Esophagus muscularis mucosa (tissue), 4 donors: Measurements from ENCODE around the gene ISG15. TPM values are rescaled to one million over a fixed set of nuclear protein-coding genes. Genes with fewer than 3 reads are reported as not detected.

Experiments
- DNase-seq: peaks from one replicate; pipeline ENCODE4 v3.0.0-alpha.2; 2017; ENCODE audit errors: extremely low spot score
- H3K27ac ChIP-seq, 4 donors: fragments of 200-600 bp; sonication (generic); replicated peaks in 1 of 4; 1 replicate in 3 of 4; 2 replicates in 1 of 4; pipeline ENCODE4 v1.5.1; 2016 to 2019; ENCODE audit warnings: mild to moderate bottlenecking in 1 of 4
- H3K27me3 ChIP-seq, 4 donors: fragments of 200-600 bp; sonication (generic); one replicate each; pipeline versions ENCODE4 v1.5.1 to v1.6.0; 2016 to 2019
- H3K36me3 ChIP-seq, 4 donors: fragments of 200-600 bp; sonication (generic); one replicate each; pipeline ENCODE4 v1.5.1; 2016 to 2019
- H3K4me1 ChIP-seq, 4 donors: fragments of 200-600 bp; sonication (generic); one replicate each; pipeline ENCODE4 v1.5.1; 2016 to 2019
- H3K4me3 ChIP-seq, 4 donors: fragments of 200-600 bp; sonication (generic); 1 replicate in 2 of 4; 2 replicates in 2 of 4; pipeline ENCODE4 v1.5.1; 2016 to 2019; ENCODE audit warnings: mild to moderate bottlenecking in 4 of 4, moderate library complexity in 1 of 4
- H3K9me3 ChIP-seq, 4 donors: fragments of 200-600 bp; sonication (generic); 1 replicate in 3 of 4; 2 replicates in 1 of 4; pipeline ENCODE4 v1.5.1; 2016 to 2019
- EP300 ChIP-seq: sonication (generic); formaldehyde crosslinking; IDR thresholded peaks from one replicate; pipeline ENCODE4 v1.6.1; 2017; ENCODE audit warnings: antibody characterized with exemption
- POLR2A ChIP-seq: fragments of 450-650 bp; IDR thresholded peaks from one replicate; pipeline ENCODE4 v1.6.1; 2017; ENCODE audit warnings: antibody characterized with exemption, moderate library complexity, mild to moderate bottlenecking, low read depth
- POLR2AphosphoS5 ChIP-seq, 2 donors: sonication (generic); formaldehyde crosslinking; IDR thresholded peaks; one replicate each; pipeline ENCODE4 v1.6.1; 2017; ENCODE audit warnings: antibody characterized with exemption in 2 of 2
- WGBS: methylation state at CpG from one replicate; pipeline ENCODE4 v1.1.5; 2018; 5-methylcytosine and 5-hydroxymethylcytosine counted together
- intact Hi-C: fragments of 100-400 bp; cut with DNase I; formaldehyde crosslinking; loops from one replicate; pipeline ENCODE4 v1.15.1; 2023
- total RNA-seq, 4 donors: library from RNA; depleted of rRNA; stranded (reverse); fragments of >200 nt; gene quantifications; one replicate each; pipeline versions ENCODE4 v1.1.0 to v1.2.1, GENCODE V29; 2016
- TF ChIP-seq, protein P1 (sequence below), 3 experiments: fragments of 200-600 bp in 2 of 3; fragments of 450-650 bp in 1 of 3; sonication (generic) in 2 of 3; IDR thresholded peaks; one replicate each; pipeline ENCODE4 v1.5.1; 2017 to 2019; ENCODE audit warnings: antibody characterized with exemption in 3 of 3, mild to moderate bottlenecking in 2 of 3, moderate library complexity in 1 of 3

Gene ISG15
- total RNA-seq, 4 donors from 2014 or later = 39.4 to 74.9 (median 41.1) TPM

DNA sequence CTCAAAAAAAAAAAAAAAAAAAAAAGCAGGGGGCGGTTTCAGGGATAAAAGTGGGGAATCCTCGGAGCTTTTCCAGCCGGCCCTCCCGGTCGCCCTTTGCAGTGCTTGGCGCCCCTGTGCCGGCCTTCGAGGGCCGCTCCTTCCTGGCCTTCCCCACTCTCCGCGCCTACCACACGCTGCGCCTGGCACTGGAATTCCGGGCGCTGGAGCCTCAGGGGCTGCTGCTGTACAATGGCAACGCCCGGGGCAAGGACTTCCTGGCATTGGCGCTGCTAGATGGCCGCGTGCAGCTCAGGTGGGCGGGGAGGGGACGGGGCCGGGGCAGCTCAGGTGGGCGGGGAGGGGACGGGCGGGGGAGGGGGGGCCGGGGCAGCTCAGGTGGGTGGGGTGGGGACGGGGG, 35.5 kb downstream of the ISG15 start:
- H3K27me3 ChIP-seq = no peaks in the 10 kb centered on the region
- H3K4me3 ChIP-seq = no peak overlapping the region
- H3K36me3 ChIP-seq = peaks cover 0 to 90% (median 74%) of the 10 kb centered on the region in 4 donors
- H3K27ac ChIP-seq = no peak overlapping the region
- intact Hi-C loops = no loop called here
- H3K9me3 ChIP-seq = no peaks in the 10 kb centered on the region
- WGBS = 91% methylated on average over 23 of the region's 28 CpGs
- TF ChIP-seq POLR2AphosphoS5 (IDR thresholded peaks at IDR 0.05) (no peak), EP300 (no peak), POLR2A (no peak)
- TF ChIP-seq, protein P1, sequence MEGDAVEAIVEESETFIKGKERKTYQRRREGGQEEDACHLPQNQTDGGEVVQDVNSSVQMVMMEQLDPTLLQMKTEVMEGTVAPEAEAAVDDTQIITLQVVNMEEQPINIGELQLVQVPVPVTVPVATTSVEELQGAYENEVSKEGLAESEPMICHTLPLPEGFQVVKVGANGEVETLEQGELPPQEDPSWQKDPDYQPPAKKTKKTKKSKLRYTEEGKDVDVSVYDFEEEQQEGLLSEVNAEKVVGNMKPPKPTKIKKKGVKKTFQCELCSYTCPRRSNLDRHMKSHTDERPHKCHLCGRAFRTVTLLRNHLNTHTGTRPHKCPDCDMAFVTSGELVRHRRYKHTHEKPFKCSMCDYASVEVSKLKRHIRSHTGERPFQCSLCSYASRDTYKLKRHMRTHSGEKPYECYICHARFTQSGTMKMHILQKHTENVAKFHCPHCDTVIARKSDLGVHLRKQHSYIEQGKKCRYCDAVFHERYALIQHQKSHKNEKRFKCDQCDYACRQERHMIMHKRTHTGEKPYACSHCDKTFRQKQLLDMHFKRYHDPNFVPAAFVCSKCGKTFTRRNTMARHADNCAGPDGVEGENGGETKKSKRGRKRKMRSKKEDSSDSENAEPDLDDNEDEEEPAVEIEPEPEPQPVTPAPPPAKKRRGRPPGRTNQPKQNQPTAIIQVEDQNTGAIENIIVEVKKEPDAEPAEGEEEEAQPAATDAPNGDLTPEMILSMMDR (IDR thresholded peaks at IDR 0.05) = no peak
- no peaks in the 10 kb centered on the region for H3K4me1 ChIP-seq
- no peak for DNase-seq

DNA sequence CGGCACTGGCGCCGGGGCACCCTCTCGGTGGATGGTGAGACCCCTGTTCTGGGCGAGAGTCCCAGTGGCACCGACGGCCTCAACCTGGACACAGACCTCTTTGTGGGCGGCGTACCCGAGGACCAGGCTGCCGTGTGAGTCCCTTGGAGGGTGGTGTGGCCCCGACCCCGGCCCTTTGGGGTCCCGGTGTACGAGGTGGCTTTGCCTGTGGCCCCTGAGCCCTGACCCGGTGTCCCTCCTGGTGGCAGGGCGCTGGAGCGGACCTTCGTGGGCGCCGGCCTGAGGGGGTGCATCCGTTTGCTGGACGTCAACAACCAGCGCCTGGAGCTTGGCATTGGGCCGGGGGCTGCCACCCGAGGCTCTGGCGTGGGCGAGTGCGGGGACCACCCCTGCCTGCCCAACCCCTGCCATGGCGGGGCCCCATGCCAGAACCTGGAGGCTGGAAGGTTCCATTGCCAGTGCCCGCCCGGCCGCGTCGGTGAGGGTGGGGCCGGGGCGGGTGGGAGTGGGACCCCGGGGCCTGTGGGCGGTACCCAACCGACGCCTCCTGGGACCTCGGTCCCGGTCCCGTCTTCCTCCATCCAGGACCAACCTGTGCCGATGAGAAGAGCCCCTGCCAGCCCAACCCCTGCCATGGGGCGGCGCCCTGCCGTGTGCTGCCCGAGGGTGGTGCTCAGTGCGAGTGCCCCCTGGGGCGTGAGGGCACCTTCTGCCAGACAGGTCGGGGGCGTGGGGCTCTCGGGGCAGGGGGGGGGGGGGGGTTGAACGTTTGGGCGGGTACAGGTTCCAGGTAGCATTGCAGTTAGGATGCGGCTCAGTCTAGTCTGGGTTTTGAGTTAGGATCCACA, 36.2 kb downstream of the ISG15 start:
- DNase-seq = no peak
- 95% methylated on average over 22 of the region's 57 CpGs for WGBS
- Histone ChIP-seq H3K9me3 (no peaks in the 10 kb centered on the region), H3K4me1 (no peaks in the 10 kb centered on the region), H3K27me3 (no peaks in the 10 kb centered on the region), H3K4me3 (no peak overlapping the region), H3K36me3 (peaks cover 0 to 90% (median 72%) of the 10 kb centered on the region in 4 donors), H3K27ac (no peak overlapping the region)
- intact Hi-C loops = no loop called here
- TF ChIP-seq POLR2AphosphoS5 (IDR thresholded peaks at IDR 0.05) = no peak
- TF ChIP-seq, protein P1 (IDR thresholded peaks at IDR 0.05) = no peak
- no peak for TF ChIP-seq POLR2A
- no peak for TF ChIP-seq EP300

DNA sequence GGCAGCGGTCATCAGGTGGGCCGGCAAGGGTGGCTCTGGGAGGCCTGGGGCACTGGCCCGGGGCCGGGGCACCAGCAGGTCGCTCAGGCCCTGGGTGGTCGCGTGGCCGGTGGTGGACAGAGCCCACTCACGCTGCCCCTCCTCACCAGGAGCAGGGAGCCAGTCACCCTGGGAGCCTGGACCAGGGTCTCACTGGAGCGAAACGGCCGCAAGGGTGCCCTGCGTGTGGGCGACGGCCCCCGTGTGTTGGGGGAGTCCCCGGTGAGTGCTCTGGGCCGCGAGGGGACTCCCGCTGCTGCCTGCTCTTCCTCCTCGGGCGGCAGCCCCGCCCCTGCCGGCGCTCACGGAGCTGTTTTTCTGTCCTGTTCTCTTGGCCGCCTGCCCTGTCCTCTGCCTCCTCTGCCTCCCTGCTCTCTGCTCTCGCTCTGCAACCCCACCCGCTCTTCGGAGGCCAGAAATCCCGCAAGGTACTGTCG, 37.3 kb downstream of the ISG15 start:
- no peaks in the 10 kb centered on the region for H3K27me3 ChIP-seq
- no peaks in the 10 kb centered on the region for H3K4me1 ChIP-seq
- no peak overlapping the region for H3K27ac ChIP-seq
- no peak overlapping the region for H3K4me3 ChIP-seq
- no peaks in the 10 kb centered on the region for H3K9me3 ChIP-seq
- intact Hi-C loops = no loop called here
- WGBS = 94% methylated on average over 26 of the region's 32 CpGs
- TF ChIP-seq EP300 = no peak
- TF ChIP-seq POLR2A = no peak
- TF ChIP-seq POLR2AphosphoS5 (IDR thresholded peaks at IDR 0.05) = no peak
- TF ChIP-seq, protein P1 (IDR thresholded peaks at IDR 0.05) = no peak
- no peak for DNase-seq
- peaks cover 0 to 89% (median 69%) of the 10 kb centered on the region in 4 donors for H3K36me3 ChIP-seq

DNA sequence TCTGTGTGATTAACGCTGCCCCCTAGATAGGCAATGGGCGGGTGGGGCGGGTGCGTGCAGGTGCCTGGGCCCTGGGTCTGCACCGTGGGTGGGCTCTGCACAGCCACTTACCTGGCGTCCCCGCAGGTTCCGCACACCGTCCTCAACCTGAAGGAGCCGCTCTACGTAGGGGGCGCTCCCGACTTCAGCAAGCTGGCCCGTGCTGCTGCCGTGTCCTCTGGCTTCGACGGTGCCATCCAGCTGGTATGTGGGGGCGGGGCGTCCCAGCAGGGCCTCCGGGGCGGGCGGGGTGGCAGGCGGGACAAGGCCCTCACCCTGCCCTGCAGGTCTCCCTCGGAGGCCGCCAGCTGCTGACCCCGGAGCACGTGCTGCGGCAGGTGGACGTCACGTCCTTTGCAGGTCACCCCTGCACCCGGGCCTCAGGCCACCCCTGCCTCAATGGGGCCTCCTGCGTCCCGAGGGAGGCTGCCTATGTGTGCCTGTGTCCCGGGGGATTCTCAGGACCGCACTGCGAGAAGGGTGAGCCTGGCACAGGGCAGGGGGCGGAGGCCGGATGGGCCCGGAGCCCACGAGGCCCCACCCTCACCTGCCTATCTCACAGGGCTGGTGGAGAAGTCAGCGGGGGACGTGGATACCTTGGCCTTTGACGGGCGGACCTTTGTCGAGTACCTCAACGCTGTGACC, 38.0 kb downstream of the ISG15 start:
- no peak overlapping the region for H3K27ac ChIP-seq
- WGBS = 81% methylated on average over 21 of the region's 46 CpGs
- no peaks in the 10 kb centered on the region for H3K27me3 ChIP-seq
- H3K9me3 ChIP-seq = no peaks in the 10 kb centered on the region
- H3K36me3 ChIP-seq = peaks cover 0 to 83% (median 63%) of the 10 kb centered on the region in 4 donors
- DNase-seq = no peak
- no peaks in the 10 kb centered on the region for H3K4me1 ChIP-seq
- intact Hi-C loops = no loop called here
- H3K4me3 ChIP-seq = no peak overlapping the region
- TF ChIP-seq, protein P1 (IDR thresholded peaks at IDR 0.05) = no peak
- TF ChIP-seq EP300 (no peak), POLR2A (no peak), POLR2AphosphoS5 (IDR thresholded peaks at IDR 0.05) (no peak)
